Measurements from ENCODE around the gene KCTD15.

DNA sequence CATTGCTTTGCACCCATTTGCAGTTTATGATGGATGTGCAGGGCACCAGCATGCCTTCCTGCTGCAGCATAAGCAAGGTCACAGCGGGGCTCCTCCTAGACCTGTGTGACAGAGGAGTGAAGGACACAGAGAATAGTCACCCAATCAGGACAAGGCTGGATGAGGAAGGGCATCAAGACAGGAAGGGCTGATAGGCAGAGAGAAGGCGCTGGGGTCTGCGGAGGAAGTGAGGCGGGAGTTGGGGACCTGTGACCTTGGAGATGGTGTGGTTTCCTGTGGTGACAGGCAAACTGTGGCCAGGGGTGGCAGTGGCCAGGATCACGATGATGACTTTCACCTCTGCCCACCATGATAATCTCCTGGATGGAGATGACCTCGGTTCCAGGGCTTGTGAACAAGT lies 16.4 kb upstream of the KCTD15 start:
- no peak for TF ChIP-seq GATA3 (IDR thresholded peaks at IDR 0.05; ENCODE audit: low read depth, low read length)
- no peak for TF ChIP-seq GATA2 (IDR thresholded peaks at IDR 0.05; ENCODE audit: low read depth, low read length)
